Transverse colon (tissue), 4 donors: ENCODE measurements around the gene CDON.

Experiments used
- POLR2A ChIP-seq: fragments of 450-650 bp; IDR thresholded peaks from one replicate; pipeline ENCODE4 v1.6.1; 2016; ENCODE audit warnings: antibody characterized with exemption, mild to moderate bottlenecking, moderate library complexity
- POLR2AphosphoS5 ChIP-seq, 3 donors: sonication (generic); formaldehyde crosslinking; IDR thresholded peaks; one replicate each; pipeline ENCODE4 v1.6.1; 2016; ENCODE audit warnings: antibody characterized with exemption in 3 of 3
- TF ChIP-seq, protein P1 (sequence below), 5 experiments: fragments of 200-600 bp in 3 of 5; fragments of 450-650 bp in 2 of 5; sonication (generic) in 3 of 5; IDR thresholded peaks; 1 replicate in 2 of 5; 2 replicates in 3 of 5; pipeline ENCODE4 v1.5.1; 2016 to 2017; ENCODE audit warnings: antibody characterized with exemption in 5 of 5, inconsistent platforms in 3 of 5, mild to moderate bottlenecking in 2 of 5, moderate library complexity in 1 of 5

DNA sequence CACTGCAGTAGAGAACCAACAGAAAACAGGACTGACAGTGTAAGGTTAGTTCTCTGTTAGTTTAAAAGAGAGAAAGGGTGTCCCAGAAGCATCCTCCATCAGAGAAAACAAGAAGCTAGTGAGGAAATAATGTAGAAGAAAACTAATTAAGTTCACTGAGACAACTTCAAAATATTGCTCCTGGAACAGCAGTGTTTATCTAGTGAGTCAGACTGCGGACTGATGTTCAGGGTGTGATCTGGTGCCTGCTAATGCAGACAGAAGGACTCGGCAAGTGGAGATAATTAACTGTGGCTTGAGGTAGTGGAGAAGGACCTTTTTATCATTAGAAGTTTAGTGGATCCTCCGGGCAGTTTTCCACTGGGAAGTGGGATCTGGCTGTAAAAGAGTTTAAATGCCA lies 55.4 kb downstream of the CDON start:
- TF ChIP-seq POLR2A (no peak), POLR2AphosphoS5 (IDR thresholded peaks at IDR 0.05) (no peak)
- TF ChIP-seq, protein P1, sequence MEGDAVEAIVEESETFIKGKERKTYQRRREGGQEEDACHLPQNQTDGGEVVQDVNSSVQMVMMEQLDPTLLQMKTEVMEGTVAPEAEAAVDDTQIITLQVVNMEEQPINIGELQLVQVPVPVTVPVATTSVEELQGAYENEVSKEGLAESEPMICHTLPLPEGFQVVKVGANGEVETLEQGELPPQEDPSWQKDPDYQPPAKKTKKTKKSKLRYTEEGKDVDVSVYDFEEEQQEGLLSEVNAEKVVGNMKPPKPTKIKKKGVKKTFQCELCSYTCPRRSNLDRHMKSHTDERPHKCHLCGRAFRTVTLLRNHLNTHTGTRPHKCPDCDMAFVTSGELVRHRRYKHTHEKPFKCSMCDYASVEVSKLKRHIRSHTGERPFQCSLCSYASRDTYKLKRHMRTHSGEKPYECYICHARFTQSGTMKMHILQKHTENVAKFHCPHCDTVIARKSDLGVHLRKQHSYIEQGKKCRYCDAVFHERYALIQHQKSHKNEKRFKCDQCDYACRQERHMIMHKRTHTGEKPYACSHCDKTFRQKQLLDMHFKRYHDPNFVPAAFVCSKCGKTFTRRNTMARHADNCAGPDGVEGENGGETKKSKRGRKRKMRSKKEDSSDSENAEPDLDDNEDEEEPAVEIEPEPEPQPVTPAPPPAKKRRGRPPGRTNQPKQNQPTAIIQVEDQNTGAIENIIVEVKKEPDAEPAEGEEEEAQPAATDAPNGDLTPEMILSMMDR (IDR thresholded peaks at IDR 0.05): no peak
